DND-41 (cell line): ENCODE results near the gene TARBP2.
A peak's percentile ranks its signal among the peaks of the same experiment; 100 is the strongest.

Experiments
- CTCF ChIP-seq: IDR thresholded peaks from 2 replicates; pipeline ENCODE4 v1.5.1; 2012; ENCODE audit warnings: borderline replicate concordance, low read length, moderate library complexity, mild to moderate bottlenecking; ENCODE audit not compliant: poor library complexity, severe bottlenecking; ENCODE audit errors: extremely low read depth
- EZH2 ChIP-seq: IDR thresholded peaks from 3 replicates; pipeline ENCODE4 v1.6.1; 2012; ENCODE audit warnings: borderline replicate concordance, low read depth, mild to moderate bottlenecking, moderate library complexity, low read length, inconsistent platforms; ENCODE audit not compliant: severe bottlenecking

- peak; percentile 53 for TF ChIP-seq CTCF
- TF ChIP-seq EZH2: no peak
These were observed 48.7 kb upstream of the TARBP2 start for GRCh38 chr12:53452159-53453077.
